Fibroblast of villous mesenchyme (primary cell): ENCODE data around the gene LSM3. TPM values are rescaled to one million over a fixed set of nuclear protein-coding genes. Genes with fewer than 3 reads are reported as not detected.

Experiments
- DNase-seq: peaks from one replicate; pipeline ENCODE4 v3.0.0-alpha.2; 2010; ENCODE audit warnings: low read depth
- H3K4me3 ChIP-seq: 2 replicates; pipeline ENCODE4 v1.5.1; 2011; ENCODE audit warnings: low read depth, mild to moderate bottlenecking, low read length
- CTCF ChIP-seq: IDR thresholded peaks from 2 replicates; pipeline ENCODE4 v1.5.1; 2012; ENCODE audit warnings: low read depth, mild to moderate bottlenecking, low read length; ENCODE audit not compliant: insufficient read depth
- total RNA-seq: library from RNA; depleted of rRNA; stranded (reverse); fragments of >200 nt; gene quantifications from 2 replicates; pipeline ENCODE4 v1.2.3, GENCODE V29; 2012

Gene LSM3
- total RNA-seq, 1 donor, result 7.3 TPM

GRCh38 chr3:14218355-14218754 lies 39.7 kb downstream of the LSM3 start:
- no peak for DNase-seq
- TF ChIP-seq CTCF, result no peak
- no peak overlapping the region for H3K4me3 ChIP-seq

GRCh38 chr3:14220933-14221332 lies 42.3 kb downstream of the LSM3 start:
- TF ChIP-seq CTCF, result no peak
- DNase-seq, result no peak
- no peak overlapping the region for H3K4me3 ChIP-seq

- TF ChIP-seq CTCF, result no peak
- H3K4me3 ChIP-seq, result no peak overlapping the region
- no peak for DNase-seq
Measured at GRCh38 chr3:14221902-14222301, 43.3 kb downstream of the LSM3 start.

GRCh38 chr3:14222457-14222856 lies 43.8 kb downstream of the LSM3 start:
- TF ChIP-seq CTCF, result no peak

GRCh38 chr3:14222900-14223594 lies 44.4 kb downstream of the LSM3 start:
- DNase-seq, result peak; percentile 80
- TF ChIP-seq CTCF, result no peak
- no peak overlapping the region for H3K4me3 ChIP-seq

More at GRCh38 chr3:14222457-14222856, 43.8 kb downstream of the LSM3 start:
- no peak overlapping the region for H3K4me3 ChIP-seq
- DNase-seq, result peak; percentile 63

GRCh38 chr3:14223595-14223994 lies 45.0 kb downstream of the LSM3 start:
- DNase-seq, result no peak
- no peak for TF ChIP-seq CTCF
- H3K4me3 ChIP-seq, result no peak overlapping the region

- no peak overlapping the region for H3K4me3 ChIP-seq
- no peak for TF ChIP-seq CTCF
- DNase-seq, result peak; percentile 73
Measured at GRCh38 chr3:14224895-14225294, 46.3 kb downstream of the LSM3 start.
